HG02759 (cell line): ENCODE measurements around the gene CREG2.
"Not testable (repeated sequence)": the region's sequence is repeated elsewhere in the genome, so short reads cannot be mapped to it uniquely, and the experiment has no call there.

ENCODE experiments used
- ATAC-seq: cut with Tn5 transposase; IDR thresholded peaks from one replicate; pipeline ENCODE4 v1.9.1; 2021; ENCODE audit warnings: mild to moderate bottlenecking, moderate library complexity; ENCODE audit not compliant: unreplicated experiment

CREG2 gene

GRCh38 chr2:101374821-101375561 lies 12.3 kb downstream of the CREG2 start:
- ATAC-seq: no peak

DNA sequence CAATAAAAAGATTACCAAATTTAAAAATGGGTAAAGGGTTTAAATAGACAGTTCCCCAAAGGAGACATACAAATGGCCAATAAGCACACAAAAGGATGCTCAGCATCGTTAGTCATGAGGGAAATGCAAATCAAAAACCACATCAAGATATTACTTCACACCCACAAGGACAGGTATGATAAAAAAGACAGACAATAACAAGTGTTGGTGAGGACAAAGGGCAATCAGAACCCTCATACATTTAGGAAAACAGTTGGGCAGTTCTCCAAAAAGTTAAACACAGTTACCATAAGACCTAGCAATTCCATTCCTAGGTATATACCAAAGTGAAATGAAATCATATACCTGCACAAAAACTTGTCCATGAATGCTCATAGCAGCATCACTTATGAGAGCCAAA lies 14.5 kb downstream of the CREG2 start:
- no peak for ATAC-seq

DNA sequence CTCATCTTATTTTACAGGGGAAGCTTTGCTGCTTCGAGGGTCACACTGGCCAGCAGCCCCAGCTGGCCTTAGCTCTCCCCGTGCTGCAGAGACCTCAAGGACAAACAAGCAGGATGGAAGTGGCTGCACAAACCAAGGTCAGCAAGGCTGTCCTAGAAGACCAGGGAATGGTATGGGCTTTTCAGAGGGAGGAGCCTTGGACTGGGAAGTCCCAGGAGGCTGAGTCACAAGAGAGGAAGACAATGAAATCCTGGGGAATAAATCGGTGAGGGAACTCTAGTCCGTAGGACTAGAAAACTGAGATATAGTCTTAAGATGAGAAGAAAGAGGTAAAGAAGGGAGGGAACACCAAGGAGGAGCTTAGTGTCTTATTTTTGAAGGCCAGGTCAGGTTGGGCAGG lies 15.7 kb downstream of the CREG2 start:
- ATAC-seq: no peak

DNA sequence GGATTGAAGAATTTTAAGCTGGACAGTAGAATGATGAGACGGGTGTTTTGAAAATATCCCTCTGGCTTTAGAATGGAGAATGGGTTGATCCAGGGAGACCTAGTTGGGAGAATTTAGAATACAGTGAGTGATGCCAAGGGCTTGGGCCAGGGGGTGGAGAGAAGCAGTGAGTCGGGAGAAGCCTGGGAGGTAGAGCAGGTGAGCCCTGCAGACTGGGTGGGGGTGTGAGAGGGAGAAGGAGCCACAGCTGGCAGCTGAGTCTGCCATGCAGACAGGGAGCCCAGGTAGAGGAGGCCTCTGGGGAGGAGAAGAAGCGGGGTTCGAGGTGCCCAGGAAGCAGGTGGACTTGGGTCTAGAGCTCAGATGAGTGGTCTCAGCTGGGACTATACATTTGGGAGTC lies 18.2 kb downstream of the CREG2 start:
- ATAC-seq: no peak

DNA sequence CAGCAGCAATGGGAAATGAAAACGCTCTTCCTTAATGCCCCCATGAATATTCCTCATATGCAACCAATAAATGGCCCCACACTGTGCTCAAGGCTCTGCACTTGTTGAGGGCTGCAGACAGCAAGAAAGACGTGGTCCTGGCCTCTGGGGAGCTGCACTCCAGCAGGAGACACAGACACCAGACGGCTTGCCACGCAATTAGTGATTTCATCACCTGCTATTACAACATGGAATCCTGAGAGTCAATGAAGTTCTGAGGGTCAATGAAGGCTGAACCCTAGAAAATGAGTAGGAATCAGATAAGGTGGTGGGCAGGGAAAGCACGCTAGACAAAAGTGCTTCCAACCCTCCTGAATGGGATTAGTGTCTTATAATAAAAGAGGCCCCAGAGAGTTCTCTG lies 18.9 kb downstream of the CREG2 start:
- ATAC-seq: no peak

DNA sequence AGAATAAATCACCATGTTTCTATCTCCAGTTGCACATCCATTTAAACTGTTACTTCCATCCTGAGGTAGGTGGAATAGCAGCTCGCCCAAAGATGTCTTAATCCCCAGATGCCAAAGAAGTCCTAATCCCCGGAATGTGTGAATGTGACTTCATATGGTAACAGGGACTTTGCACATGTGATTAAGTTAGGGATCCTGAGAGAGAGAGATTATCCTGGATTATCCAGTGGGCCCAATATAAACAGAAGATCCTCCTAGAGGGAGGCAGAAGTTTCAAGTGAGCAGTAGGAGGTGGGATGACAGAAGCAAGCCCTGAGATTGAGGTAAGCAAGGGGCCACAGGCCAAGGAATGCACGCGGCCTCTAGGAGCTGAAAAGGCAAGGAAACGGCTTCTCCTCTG lies 19.8 kb downstream of the CREG2 start:
- no peak for ATAC-seq

GRCh38 chr2:101364878-101365277 lies 22.4 kb downstream of the CREG2 start:
- ATAC-seq: no peak

DNA sequence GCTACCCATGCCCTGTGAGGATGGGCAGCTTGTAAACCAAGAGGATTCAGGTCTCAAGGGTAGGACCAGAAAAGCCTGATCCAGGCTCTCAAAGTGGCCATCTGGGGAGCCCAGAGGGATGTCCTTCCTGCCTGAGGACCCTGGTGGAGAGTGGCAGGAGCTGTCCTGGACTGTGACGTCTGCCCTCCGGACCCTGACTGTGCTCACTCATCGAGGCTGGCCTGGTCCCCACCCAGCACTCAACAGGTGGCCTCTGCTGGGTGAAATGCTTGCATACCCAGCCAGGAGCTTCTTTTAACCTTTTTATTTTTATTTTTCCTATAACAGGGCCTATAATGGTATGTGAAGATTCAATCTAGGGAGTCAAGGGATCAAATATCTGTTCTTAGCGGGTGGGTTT lies 24.5 kb downstream of the CREG2 start:
- ATAC-seq: no peak

- ATAC-seq: no peak
Measured at GRCh38 chr2:101362316-101362715, 25.0 kb downstream of the CREG2 start.

GRCh38 chr2:101361522-101361921 lies 25.8 kb downstream of the CREG2 start:
- ATAC-seq: no peak

- no peak for ATAC-seq
Measured at GRCh38 chr2:101361121-101361520, 26.2 kb downstream of the CREG2 start.

- ATAC-seq: no peak
Measured at GRCh38 chr2:101360232-101360631, 27.1 kb downstream of the CREG2 start.

GRCh38 chr2:101359410-101359954 lies 27.8 kb downstream of the CREG2 start:
- no peak for ATAC-seq

DNA sequence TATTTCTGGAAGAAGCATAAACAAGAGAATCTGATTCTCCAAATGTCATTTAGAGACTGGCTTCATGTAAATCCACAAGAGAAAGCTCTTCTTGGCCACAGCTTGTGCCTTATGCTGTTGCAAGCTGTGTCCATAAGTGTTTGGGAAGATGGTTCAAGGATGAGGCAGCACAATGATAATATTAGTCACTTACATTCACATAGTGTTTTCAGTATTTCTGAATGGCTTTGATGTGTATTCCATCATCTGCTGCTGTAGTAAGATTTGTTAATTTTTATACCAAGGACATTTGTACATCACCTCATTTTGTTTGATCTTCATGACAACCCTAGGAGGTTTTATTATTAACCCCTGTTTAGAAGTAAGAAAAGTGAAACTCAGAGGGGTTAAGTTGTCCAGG lies 29.9 kb downstream of the CREG2 start:
- no peak for ATAC-seq

DNA sequence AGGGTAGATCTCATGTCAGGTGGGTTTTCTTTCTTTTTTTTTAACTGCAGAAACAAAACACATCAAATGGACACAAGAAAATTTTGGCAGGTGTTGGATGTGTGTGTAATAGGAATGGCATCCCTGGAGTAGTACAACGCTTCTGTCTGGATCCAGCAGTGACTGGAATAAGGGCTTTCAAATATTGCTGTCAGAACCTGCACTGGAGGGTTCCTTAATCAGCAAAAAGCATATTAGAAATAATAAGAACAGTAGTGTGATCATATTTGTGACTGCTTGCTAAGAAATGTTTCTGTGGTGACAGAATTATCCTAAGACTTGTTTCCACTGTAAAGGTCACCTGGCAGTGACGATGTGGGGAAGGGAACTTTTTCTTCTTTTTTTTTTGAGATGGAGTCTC lies 30.8 kb downstream of the CREG2 start:
- ATAC-seq: no peak

DNA sequence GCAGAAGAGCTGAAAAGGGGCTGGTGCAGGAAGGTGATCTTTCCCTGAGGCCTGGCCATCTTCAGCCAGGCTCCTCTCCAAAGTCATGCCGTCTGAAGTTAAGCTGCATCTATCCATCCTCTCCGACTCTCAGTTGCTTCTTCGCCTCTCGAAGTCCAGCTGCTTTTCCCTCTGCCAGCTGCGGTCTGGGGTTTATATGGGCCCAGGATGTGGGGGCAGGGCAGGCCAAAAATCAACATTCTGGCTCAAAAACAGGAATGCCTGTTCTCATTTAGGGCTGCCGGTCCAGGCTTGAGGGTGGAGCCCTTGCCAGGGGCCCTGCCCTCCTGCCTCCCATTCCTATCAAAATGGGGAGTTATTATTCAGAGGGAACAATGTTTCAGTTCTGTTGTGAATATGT lies 31.2 kb downstream of the CREG2 start:
- no peak for ATAC-seq

GRCh38 chr2:101355401-101356054 lies 31.8 kb downstream of the CREG2 start:
- ATAC-seq: no peak

DNA sequence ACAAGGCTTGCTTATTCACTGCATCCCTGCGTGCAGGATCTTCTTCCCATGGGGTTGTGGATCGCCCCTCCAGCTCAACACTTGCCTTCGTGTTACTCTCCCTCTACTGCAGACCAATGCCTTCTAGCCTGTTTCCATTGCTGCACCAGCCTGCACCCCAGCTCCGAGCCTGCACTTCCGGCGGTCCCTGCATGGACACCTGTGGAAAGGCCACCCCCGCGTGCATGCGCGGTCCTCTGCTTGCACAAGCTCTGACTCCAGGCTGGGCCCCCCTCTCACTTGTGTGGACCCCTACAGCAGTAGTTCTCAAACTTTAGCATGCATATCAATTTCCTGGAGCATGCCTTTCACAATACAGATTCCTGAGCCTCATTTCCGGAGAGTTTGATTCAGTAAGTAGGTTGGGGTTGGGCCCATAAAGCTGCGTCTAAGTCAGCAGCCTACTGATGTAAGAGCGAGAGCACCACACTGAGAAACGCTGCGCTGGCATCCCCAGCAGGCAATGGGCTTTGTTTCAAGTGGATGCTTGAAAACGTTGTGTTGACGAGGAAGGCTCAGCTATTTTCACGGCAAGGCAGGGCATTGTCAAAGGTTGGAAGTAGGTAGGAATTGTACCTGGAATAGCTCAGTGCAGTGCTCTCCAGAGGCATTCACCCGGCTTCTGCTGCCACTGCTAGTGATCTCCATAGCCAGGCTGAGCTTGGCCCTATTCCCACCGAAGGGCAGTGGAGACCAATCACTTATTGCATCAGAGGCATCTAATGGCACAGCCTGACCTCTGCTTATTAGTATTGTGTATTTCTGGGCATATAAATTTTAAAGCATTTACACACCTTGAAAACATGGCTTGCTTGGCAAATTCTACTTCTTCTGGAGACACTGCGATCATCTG lies 32.6 kb downstream of the CREG2 start:
- ATAC-seq: no peak

- not testable (repeated sequence) for ATAC-seq
Measured at GRCh38 chr2:101352631-101353030, 34.7 kb downstream of the CREG2 start.

DNA sequence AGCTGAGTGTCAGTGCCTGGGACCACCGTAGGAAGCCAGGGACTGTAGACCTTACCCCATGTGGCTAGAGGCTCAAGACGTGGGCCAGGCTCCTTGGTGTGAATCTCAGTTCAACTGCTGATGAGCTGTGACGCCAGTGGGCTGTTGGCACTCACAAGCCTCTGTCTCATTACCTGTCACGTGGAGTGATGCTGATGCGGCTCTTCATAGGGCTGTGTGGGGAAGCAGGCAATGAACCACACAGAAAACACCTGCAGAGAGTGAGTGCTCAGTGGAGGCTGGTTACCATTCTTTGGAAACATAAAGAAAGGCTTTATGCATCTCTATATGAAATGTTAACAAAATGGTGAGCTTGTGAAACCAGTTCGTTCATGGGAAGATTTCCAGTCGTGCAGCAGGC lies 36.1 kb downstream of the CREG2 start:
- ATAC-seq: no peak

DNA sequence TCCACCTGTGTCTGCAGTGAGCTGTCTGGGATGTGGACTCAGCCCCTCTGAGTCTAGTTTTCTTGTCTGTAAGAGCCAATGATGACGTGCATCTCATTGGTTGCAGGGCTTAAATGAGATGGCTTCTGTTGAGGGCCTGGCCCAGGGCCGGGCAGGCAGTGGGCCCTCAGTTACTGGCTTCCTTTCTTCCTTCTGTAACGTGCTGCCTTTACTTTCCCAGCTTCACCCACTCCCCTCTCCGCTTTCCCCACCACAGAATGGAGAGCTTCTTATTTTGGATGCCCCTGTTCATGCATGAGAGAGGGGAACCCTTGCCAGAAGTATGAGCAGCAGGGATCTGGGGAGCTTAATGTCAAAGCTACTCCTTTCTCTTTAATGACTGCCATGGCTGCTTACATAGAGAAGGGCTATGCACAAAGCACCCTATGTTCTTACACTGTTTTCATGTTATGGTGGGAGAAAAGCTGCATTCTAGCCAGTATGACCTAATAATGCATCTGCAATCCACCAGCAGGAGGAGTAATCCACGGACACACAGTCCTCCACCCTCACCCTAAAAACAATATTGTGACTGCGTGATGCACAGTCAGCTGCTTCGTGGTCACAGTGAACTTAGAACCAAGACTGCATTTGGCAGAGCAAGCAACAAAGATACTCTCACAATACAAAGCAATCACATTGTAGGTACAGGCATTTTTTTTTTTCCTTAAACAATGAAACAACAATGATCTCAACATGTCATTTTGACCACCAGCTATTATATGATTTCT lies 37.2 kb downstream of the CREG2 start:
- ATAC-seq: no peak
